PC-9 (cell line): ENCODE results near the gene COL5A1. TPM values are rescaled to one million over a fixed set of nuclear protein-coding genes. Genes with fewer than 3 reads are reported as not detected.
A peak's percentile ranks its signal among the peaks of the same experiment; 100 is the strongest.

ENCODE experiments used
- BruUV-seq: library from RNA; stranded (reverse); fragments of 400-500 nt; replicated peaks from 2 replicates; lab custom pipeline; 2021; lab: Mats Ljungman, UMichigan
- CTCF ChIA-PET: fragments of 300-600 bp; sonication (Branson Sonifier 250); formaldehyde crosslinking; loops from one replicate; lab custom pipeline; 2022; ENCODE audit warnings: antibody characterized with exemption; lab: Charles Lee
- POLR2A ChIA-PET: fragments of 300-600 bp; sonication (Branson Sonifier 250); formaldehyde crosslinking; loops from one replicate; lab custom pipeline; 2022; ENCODE audit warnings: antibody characterized with exemption; ENCODE audit not compliant: unreplicated experiment; lab: Charles Lee
- DNase-seq, 2 experiments: peaks; one replicate each; pipeline versions ENCODE4 v3.0.0 to v3.0.0-alpha.2; 2015 to 2022; ENCODE audit warnings: mixed read lengths in 1 of 2
- H2AFZ ChIP-seq: fragments of 200-600 bp; sonication (generic); 2 replicates; pipeline ENCODE4 v1.8.1; 2017; ENCODE audit warnings: antibody characterized with exemption
- H3F3A ChIP-seq: fragments of 200-600 bp; sonication (generic); 2 replicates; pipeline ENCODE4 v1.8.1; 2017; ENCODE audit warnings: antibody characterized with exemption, mild to moderate bottlenecking, low read depth; ENCODE audit not compliant: insufficient read depth
- H3K27ac ChIP-seq: fragments of 200-600 bp; sonication (generic); 2 replicates; pipeline ENCODE4 v1.6.1; 2016; ENCODE audit warnings: mixed run types
- H3K27me3 ChIP-seq: fragments of 200-600 bp; sonication (generic); 2 replicates; pipeline ENCODE4 v1.6.1; 2016; ENCODE audit warnings: low read depth, mixed run types; ENCODE audit not compliant: insufficient read depth
- H3K36me3 ChIP-seq: fragments of 200-600 bp; sonication (generic); 2 replicates; pipeline ENCODE4 v1.6.1; 2016; ENCODE audit warnings: low read depth, mixed run types
- H3K4me1 ChIP-seq: fragments of 200-600 bp; sonication (generic); replicated peaks from 2 replicates; pipeline ENCODE4 v1.6.1; 2016; ENCODE audit warnings: mixed run types; ENCODE audit not compliant: insufficient read depth
- H3K4me2 ChIP-seq: fragments of 200-600 bp; sonication (generic); 2 replicates; pipeline ENCODE4 v1.6.1; 2017; ENCODE audit warnings: mixed run types
- H3K4me3 ChIP-seq: fragments of 200-600 bp; sonication (generic); 2 replicates; pipeline ENCODE4 v1.6.1; 2016; ENCODE audit warnings: mixed run types
- H3K79me2 ChIP-seq: fragments of 200-600 bp; sonication (generic); 2 replicates; pipeline ENCODE4 v1.6.1; 2017; ENCODE audit warnings: low read depth, mixed run types
- H3K9me2 ChIP-seq: fragments of 200-600 bp; sonication (generic); 2 replicates; pipeline ENCODE4 v1.8.1; 2017; ENCODE audit warnings: mild to moderate bottlenecking; ENCODE audit not compliant: insufficient read depth
- H3K9me3 ChIP-seq: fragments of 200-600 bp; sonication (generic); 2 replicates; pipeline ENCODE4 v1.8.1; 2016; ENCODE audit warnings: low read depth; ENCODE audit not compliant: insufficient read depth
- H4K20me1 ChIP-seq: fragments of 200-600 bp; sonication (generic); 2 replicates; pipeline ENCODE4 v1.8.1; 2017; ENCODE audit not compliant: insufficient read depth
- EZH2 ChIP-seq: fragments of 200-600 bp; sonication (generic); IDR thresholded peaks from 2 replicates; pipeline ENCODE4 v1.8.0; 2017; ENCODE audit warnings: antibody characterized with exemption, low read depth
- intact Hi-C: fragments of 100-400 bp; cut with micrococcal nuclease; formaldehyde crosslinking; loops from one replicate; pipeline ENCODE4 v1.10.0; 2022; ENCODE audit not compliant: unreplicated experiment
- total RNA-seq: library from RNA; stranded (reverse); gene quantifications from 2 replicates; pipeline ENCODE4 v1.2.3, GENCODE V29; 2021
- TF ChIP-seq, protein P1 (sequence below): fragments of 200-600 bp; sonication (generic); conservative IDR thresholded peaks from 2 replicates; pipeline ENCODE4 v1.6.1; 2017; ENCODE audit warnings: mixed run types, antibody characterized with exemption, mild to moderate bottlenecking, moderate library complexity

The COL5A1 gene
- total RNA-seq, 1 experiment from 2014 or later, result 15.2 TPM

DNA sequence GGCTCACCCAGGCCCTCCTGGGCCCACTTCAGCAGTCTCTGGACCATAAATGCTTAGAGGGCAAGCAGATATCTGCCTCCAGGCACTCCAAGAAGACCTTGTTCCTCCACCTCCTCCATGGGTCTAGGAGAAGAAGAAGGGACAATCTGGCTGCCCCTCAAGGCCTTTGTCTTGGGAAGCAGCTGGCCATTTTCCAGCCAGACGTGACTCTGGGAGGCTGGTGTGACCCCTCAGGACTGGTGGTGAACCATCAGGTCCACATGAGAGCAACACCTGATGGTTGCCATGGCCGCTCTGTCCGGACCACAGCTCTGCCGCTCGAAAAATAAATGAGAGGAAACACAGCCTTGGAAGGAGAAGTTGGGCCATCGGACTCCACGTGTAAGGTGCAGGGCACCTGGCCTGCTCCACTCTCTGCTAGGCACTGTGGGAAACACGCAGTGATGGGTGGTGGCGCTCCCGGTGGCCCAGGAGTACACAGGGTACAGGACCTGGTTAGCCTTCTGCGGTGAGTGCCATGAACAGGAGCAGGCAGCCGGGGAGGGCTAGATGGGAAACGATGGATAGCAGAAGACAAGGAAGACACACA lies 3.0 kb upstream of the COL5A1 start:
- intact Hi-C loops, result no loop called here
- ChIA-PET CTCF (no interaction called here), POLR2A (no interaction called here)
- Histone ChIP-seq H3K9me2 (no peaks in the 10 kb centered on the region), H3K4me1 (no peaks in the 10 kb centered on the region), H3K27me3 (peaks cover 64% of the 10 kb centered on the region), H2AFZ (no peak overlapping the region), H3K36me3 (no peaks in the 10 kb centered on the region), H4K20me1 (no peaks in the 10 kb centered on the region), H3K27ac (no peak overlapping the region), H3K9me3 (no peaks in the 10 kb centered on the region), H3K79me2 (no peaks in the 10 kb centered on the region), H3K4me2 (no peak overlapping the region), H3F3A (no peaks in the 10 kb centered on the region), H3K4me3 (no peak overlapping the region)
- no TSS peak for BruUV-seq
- no peak for DNase-seq
- TF ChIP-seq, protein P1, sequence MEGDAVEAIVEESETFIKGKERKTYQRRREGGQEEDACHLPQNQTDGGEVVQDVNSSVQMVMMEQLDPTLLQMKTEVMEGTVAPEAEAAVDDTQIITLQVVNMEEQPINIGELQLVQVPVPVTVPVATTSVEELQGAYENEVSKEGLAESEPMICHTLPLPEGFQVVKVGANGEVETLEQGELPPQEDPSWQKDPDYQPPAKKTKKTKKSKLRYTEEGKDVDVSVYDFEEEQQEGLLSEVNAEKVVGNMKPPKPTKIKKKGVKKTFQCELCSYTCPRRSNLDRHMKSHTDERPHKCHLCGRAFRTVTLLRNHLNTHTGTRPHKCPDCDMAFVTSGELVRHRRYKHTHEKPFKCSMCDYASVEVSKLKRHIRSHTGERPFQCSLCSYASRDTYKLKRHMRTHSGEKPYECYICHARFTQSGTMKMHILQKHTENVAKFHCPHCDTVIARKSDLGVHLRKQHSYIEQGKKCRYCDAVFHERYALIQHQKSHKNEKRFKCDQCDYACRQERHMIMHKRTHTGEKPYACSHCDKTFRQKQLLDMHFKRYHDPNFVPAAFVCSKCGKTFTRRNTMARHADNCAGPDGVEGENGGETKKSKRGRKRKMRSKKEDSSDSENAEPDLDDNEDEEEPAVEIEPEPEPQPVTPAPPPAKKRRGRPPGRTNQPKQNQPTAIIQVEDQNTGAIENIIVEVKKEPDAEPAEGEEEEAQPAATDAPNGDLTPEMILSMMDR, result no peak
- TF ChIP-seq EZH2, result no peak

DNA sequence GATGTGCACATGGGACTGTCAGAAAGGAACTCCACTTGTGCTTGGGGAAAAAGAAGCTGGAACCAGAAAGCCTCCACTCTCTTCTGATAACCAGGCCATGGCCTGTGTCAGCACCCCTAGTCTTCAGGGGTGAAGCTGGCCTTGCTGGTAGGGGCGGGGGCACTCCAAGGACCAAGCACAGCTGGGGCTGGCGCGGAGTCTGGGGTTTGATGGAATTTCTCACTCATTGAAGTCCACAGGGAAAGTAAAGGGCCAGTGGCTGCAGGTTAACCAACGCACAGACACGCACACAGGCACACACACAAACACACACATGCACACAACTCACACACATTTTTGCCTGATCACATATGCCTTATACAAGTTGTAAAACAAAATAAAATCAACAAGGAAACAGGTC lies 1.6 kb upstream of the COL5A1 start:
- intact Hi-C loops, result loop anchor here (2.0 to 10.0 kb wide), 2 partner anchors 105 to 191 kb away; no protein-coding TSS in a partner anchor
- no TSS peak for BruUV-seq
- no peaks in the 10 kb centered on the region for H3K79me2 ChIP-seq
- TF ChIP-seq, protein P1, result no peak
- no peak for TF ChIP-seq EZH2
- H4K20me1 ChIP-seq, result no peaks in the 10 kb centered on the region
- no peaks in the 10 kb centered on the region for H3K4me1 ChIP-seq
- H3F3A ChIP-seq, result no peaks in the 10 kb centered on the region
- CTCF ChIA-PET, result no interaction called here
- no peak for DNase-seq
- POLR2A ChIA-PET, result no interaction called here
- peaks cover 60% of the 10 kb centered on the region for H3K27me3 ChIP-seq
- no peaks in the 10 kb centered on the region for H3K9me3 ChIP-seq
- H3K9me2 ChIP-seq, result no peaks in the 10 kb centered on the region
- H2AFZ ChIP-seq, result no peak overlapping the region
- H3K4me3 ChIP-seq, result no peak overlapping the region
- H3K27ac ChIP-seq, result no peak overlapping the region
- H3K4me2 ChIP-seq, result no peak overlapping the region
- no peaks in the 10 kb centered on the region for H3K36me3 ChIP-seq

DNA sequence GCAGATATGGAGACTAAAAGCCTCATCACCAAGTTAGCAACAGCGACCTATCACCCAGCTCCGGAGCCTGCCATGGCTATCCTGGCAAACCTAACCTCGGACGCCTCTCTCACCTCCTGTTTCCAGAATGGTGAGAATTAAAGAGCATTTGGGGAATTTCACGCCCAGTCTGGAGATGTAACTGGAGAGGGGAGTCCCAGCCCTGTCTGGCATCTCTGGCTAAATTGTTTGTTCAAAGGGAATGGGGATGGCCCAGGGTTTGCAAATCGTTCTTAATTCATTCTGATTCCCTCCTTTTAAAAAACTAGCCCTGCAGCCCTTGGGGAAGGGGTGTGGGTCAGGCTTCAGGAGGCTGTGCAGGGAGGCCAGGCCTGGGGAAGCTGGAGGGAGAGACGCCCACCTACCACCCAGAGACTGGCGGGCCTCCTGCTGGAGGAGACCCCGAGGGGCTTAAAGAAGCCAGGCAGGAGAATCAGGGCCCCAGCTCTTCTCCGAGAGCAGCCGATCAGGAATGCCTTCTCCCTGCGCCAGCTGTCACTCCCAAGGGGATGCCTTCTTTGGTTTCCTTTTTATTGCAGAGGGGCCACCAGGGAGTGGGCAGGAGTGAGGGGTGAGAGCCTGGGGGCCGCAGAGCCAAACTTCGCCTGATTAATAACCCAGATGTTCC lies 964 bp upstream of the COL5A1 start:
- Histone ChIP-seq H3K27me3 (peaks cover 58% of the 10 kb centered on the region), H3K9me2 (no peaks in the 10 kb centered on the region), H3K4me3 (no peak overlapping the region), H4K20me1 (no peaks in the 10 kb centered on the region), H3K9me3 (no peaks in the 10 kb centered on the region), H3K4me1 (no peaks in the 10 kb centered on the region), H3K4me2 (peak overlapping the region; percentile 33; the same call in 1 of the 2 replicates), H2AFZ (no peak overlapping the region), H3F3A (no peaks in the 10 kb centered on the region; the same call in 1 of the 2 replicates), H3K27ac (no peak overlapping the region), H3K36me3 (no peaks in the 10 kb centered on the region), H3K79me2 (no peaks in the 10 kb centered on the region)
- intact Hi-C loops, result loop anchor here (2.0 to 10.0 kb wide), 2 partner anchors 106 to 192 kb away; no protein-coding TSS in a partner anchor
- DNase-seq, result no peak
- BruUV-seq, result TSS peak; percentile 82
- TF ChIP-seq, protein P1, result no peak
- no peak for TF ChIP-seq EZH2
- ChIA-PET CTCF (interaction anchor here (0.6 kb wide), 1 partner anchor 771 kb away, joined by 15 read pairs; no protein-coding TSS in a partner anchor), POLR2A (no interaction called here)
